ENCODE measurements around the gene MRPL3.

The MRPL3 gene

DNA sequence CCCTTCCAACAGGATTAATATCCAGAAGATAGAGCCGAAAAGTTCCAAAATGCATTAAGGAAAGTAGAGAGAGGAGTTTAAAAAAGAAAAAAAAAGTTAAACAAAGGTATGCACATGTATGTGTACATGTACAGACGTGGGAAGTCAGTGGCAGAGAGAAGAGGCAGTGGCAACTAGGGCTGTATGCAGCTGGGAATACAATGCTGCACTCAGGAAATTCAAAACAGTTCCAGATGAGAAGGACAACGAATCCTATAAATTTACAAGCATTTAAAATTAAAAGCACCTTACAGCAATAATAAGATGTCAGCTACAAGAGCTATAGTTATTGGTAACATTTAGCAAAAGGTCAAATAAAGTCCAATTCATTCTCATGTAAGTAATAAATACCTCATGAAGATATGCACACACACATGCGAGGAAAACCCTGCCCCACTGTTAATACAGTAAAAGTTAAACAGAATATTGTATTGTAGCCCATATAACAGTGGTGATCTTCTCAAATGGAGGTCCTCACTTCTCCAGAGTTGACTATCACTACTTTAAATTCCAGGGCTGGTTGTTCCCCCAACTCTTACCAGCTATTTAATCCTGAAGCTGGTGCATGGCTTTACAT, 18.2 kb downstream of the MRPL3 start:
- no peak for TF ChIP-seq CTCF (IDR thresholded peaks at IDR 0.05; ENCODE audit: low read depth, low read length, missing control alignments)
- no peak overlapping the region for H3K4me3 ChIP-seq (ENCODE audit: low read depth, low read length)
- no peak for DNase-seq (ENCODE audit: low read depth)

- no peak for TF ChIP-seq CTCF (IDR thresholded peaks at IDR 0.05; ENCODE audit: low read depth, low read length, missing control alignments)
These were observed 22.7 kb downstream of the MRPL3 start for GRCh38 chr3:131480116-131480515.

DNA sequence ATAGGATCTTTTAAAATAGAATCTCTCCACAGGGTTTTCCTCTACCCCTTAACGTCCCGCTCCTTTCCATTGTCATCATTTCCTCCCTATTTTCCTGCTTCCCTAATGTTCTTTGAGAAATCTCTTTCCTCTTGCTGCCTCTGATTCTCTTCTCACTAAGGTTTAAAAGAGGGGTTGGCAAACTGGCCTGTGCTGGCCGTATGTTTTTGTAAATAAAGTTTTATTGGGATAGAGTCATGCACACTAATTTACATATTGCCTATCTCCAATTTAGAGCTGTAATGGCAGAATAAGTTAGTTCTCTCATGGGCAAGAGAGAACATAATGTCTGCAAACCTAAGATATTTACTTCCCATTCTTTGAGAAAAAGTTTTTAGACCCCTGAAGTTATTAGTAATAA, 25.0 kb downstream of the MRPL3 start:
- no peak overlapping the region for H3K4me3 ChIP-seq (ENCODE audit: low read depth, low read length)
- DNase-seq (ENCODE audit: low read depth): no peak
- no peak for TF ChIP-seq CTCF (IDR thresholded peaks at IDR 0.05; ENCODE audit: low read depth, low read length, missing control alignments)

More at GRCh38 chr3:131480116-131480515, 22.7 kb downstream of the MRPL3 start:
- no peak overlapping the region for H3K4me3 ChIP-seq (ENCODE audit: low read depth, low read length)
- no peak for DNase-seq (ENCODE audit: low read depth)

- DNase-seq (ENCODE audit: low read depth): no peak
- H3K4me3 ChIP-seq (ENCODE audit: low read depth, low read length): no peak overlapping the region
- no peak for TF ChIP-seq CTCF (IDR thresholded peaks at IDR 0.05; ENCODE audit: low read depth, low read length, missing control alignments)
These were observed 28.7 kb downstream of the MRPL3 start for GRCh38 chr3:131474115-131474514.

DNA sequence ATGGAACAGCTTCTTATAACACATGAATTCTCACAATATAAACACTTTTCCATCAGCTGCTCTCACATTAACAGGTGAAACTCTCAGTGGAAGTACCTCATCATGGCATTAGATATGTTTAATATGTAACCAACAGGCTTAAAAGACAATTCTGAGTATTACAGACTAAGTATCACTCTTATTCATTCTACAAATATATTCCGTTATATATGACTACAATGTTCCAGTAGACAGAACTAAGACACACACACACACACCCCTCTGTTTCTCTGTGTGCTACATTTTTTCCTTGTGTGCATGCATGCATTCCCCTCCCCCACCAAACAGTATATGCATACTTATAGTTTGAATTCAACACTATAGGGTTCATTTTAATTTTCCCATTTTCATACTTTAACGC, 32.4 kb downstream of the MRPL3 start:
- no peak for TF ChIP-seq CTCF (IDR thresholded peaks at IDR 0.05; ENCODE audit: low read depth, low read length, missing control alignments)
- no peak for DNase-seq (ENCODE audit: low read depth)
- H3K4me3 ChIP-seq (ENCODE audit: low read depth, low read length): no peak overlapping the region

GRCh38 chr3:131458653-131459052, 44.1 kb downstream of the MRPL3 start:
- H3K4me3 ChIP-seq (ENCODE audit: low read depth, low read length): no peak overlapping the region
- no peak for DNase-seq (ENCODE audit: low read depth)
- no peak for TF ChIP-seq CTCF (IDR thresholded peaks at IDR 0.05; ENCODE audit: low read depth, low read length, missing control alignments)

GRCh38 chr3:131457220-131457619, 45.6 kb downstream of the MRPL3 start:
- H3K4me3 ChIP-seq (ENCODE audit: low read depth, low read length): no peak overlapping the region
- TF ChIP-seq CTCF (IDR thresholded peaks at IDR 0.05; ENCODE audit: low read depth, low read length, missing control alignments): no peak
- no peak for DNase-seq (ENCODE audit: low read depth)
